ENCODE measurements around the gene PM20D1. TPM values are rescaled to one million over a fixed set of nuclear protein-coding genes. Genes with fewer than 3 reads are reported as not detected.
"Not testable (repeated sequence)": the region's sequence is repeated elsewhere in the genome, so short reads cannot be mapped to it uniquely, and the experiment has no call there.

Gene PM20D1
- total and polyA plus RNA-seq, 7 experiments from 2014 or later: 0.92 to 2.7 (median 1.9) TPM

GRCh38 chr1:205889706-205890105, 39.8 kb upstream of the PM20D1 start:
- ATAC-seq; CTCF ChIA-PET; H3K9me3 ChIP-seq (ENCODE audit: control insufficient read depth in 2 of 3, low read length in 3 of 3); POLR2A ChIA-PET; H3K27me3 ChIP-seq (ENCODE audit: control insufficient read depth in 2 of 2, insufficient read depth in 2 of 2, low read length in 2 of 2); DNase-seq; H3K4me3 ChIP-seq (ENCODE audit: low read length); H3K36me3 ChIP-seq (ENCODE audit: control insufficient read depth in 2 of 3, insufficient read depth in 3 of 3, low read length in 3 of 3); H3K27ac ChIP-seq (ENCODE audit: low read depth, low read length); intact Hi-C loops (cut with micrococcal nuclease); H3K4me1 ChIP-seq (ENCODE audit: control insufficient read depth in 2 of 2, insufficient read depth in 2 of 2, low read length in 2 of 2); H3K27ac Mint-ChIP-seq; H3K4me3 Mint-ChIP-seq: not testable (repeated sequence)
- Mint-ChIP-seq H3K9me3 (peaks cover 3 to 23% (median 9%) of the 10 kb centered on the region in 11 donors), H3K4me1 (peaks cover 0 to 11% (median 6%) of the 10 kb centered on the region in 7 donors), H3K36me3 (peaks cover 6 to 28% (median 16%) of the 10 kb centered on the region in 5 donors), H3K27me3 (peaks cover 0 to 31% (median 0%) of the 10 kb centered on the region in 5 donors)

GRCh38 chr1:205889006-205889405, 39.1 kb upstream of the PM20D1 start:
- peaks cover 3 to 18% (median 9%) of the 10 kb centered on the region in 11 donors for H3K9me3 Mint-ChIP-seq
- H3K27me3 ChIP-seq (ENCODE audit: control insufficient read depth in 2 of 2, insufficient read depth in 2 of 2, low read length in 2 of 2); intact Hi-C loops (cut with micrococcal nuclease); ATAC-seq; CTCF ChIA-PET; POLR2A ChIA-PET; H3K4me1 ChIP-seq (ENCODE audit: control insufficient read depth in 2 of 2, insufficient read depth in 2 of 2, low read length in 2 of 2); H3K4me3 ChIP-seq (ENCODE audit: low read length); H3K9me3 ChIP-seq (ENCODE audit: control insufficient read depth in 2 of 3, low read length in 3 of 3); H3K27ac ChIP-seq (ENCODE audit: low read depth, low read length); H3K36me3 ChIP-seq (ENCODE audit: control insufficient read depth in 2 of 3, insufficient read depth in 3 of 3, low read length in 3 of 3): not testable (repeated sequence)
- peaks cover 0 to 25% (median 0%) of the 10 kb centered on the region in 5 donors for H3K27me3 Mint-ChIP-seq
- peak overlapping the region in 1 of 9 donors; percentile 1 for H3K27ac Mint-ChIP-seq
- DNase-seq: peak in 3 of 9 donors; percentile 0 to 10 (median 2)
- H3K36me3 Mint-ChIP-seq: peaks cover 6 to 21% (median 9%) of the 10 kb centered on the region in 5 donors
- peaks cover 0 to 11% (median 6%) of the 10 kb centered on the region in 7 donors for H3K4me1 Mint-ChIP-seq
- peak overlapping the region in 2 of 10 donors; percentile 11 to 33 for H3K4me3 Mint-ChIP-seq

- no peaks in the 10 kb centered on the region for H3K27me3 ChIP-seq (ENCODE audit: control insufficient read depth in 2 of 2, insufficient read depth in 2 of 2, low read length in 2 of 2)
- no peaks in the 10 kb centered on the region for H3K36me3 ChIP-seq (ENCODE audit: control insufficient read depth in 2 of 3, insufficient read depth in 3 of 3, low read length in 3 of 3)
- ATAC-seq: no peak
- peaks cover 0 to 34% (median 15%) of the 10 kb centered on the region in 11 donors for H3K9me3 Mint-ChIP-seq
- ChIA-PET POLR2A (interaction anchor here (0.6 kb wide), 1 partner anchor 327 kb away, joined by 4 read pairs; no protein-coding TSS in a partner anchor), CTCF (no interaction called here)
- H3K27ac Mint-ChIP-seq: no peak overlapping the region
- intact Hi-C loops (cut with micrococcal nuclease): no loop called here
- H3K4me3 ChIP-seq (ENCODE audit: low read length): no peak overlapping the region
- H3K9me3 ChIP-seq (ENCODE audit: control insufficient read depth in 2 of 3, low read length in 3 of 3): peaks cover 0 to 10% (median 0%) of the 10 kb centered on the region in 3 experiments
- peaks cover 0 to 5% (median 2%) of the 10 kb centered on the region in 7 donors for H3K4me1 Mint-ChIP-seq
- H3K27ac ChIP-seq (ENCODE audit: low read depth, low read length): no peak overlapping the region
- peaks cover 0 to 26% (median 12%) of the 10 kb centered on the region in 5 donors for H3K36me3 Mint-ChIP-seq
- no peaks in the 10 kb centered on the region for H3K4me1 ChIP-seq (ENCODE audit: control insufficient read depth in 2 of 2, insufficient read depth in 2 of 2, low read length in 2 of 2)
- peaks cover 0 to 35% (median 7%) of the 10 kb centered on the region in 5 donors for H3K27me3 Mint-ChIP-seq
- H3K4me3 Mint-ChIP-seq: no peak overlapping the region
- no peak for DNase-seq
Measured at GRCh38 chr1:205883792-205884191, 33.9 kb upstream of the PM20D1 start.

- H3K4me1 ChIP-seq (ENCODE audit: control insufficient read depth in 2 of 2, insufficient read depth in 2 of 2, low read length in 2 of 2): no peaks in the 10 kb centered on the region
- intact Hi-C loops (cut with micrococcal nuclease): no loop called here
- ChIA-PET CTCF (no interaction called here), POLR2A (no interaction called here)
- ATAC-seq: no peak
- peaks cover 4 to 50% (median 25%) of the 10 kb centered on the region in 11 donors for H3K9me3 Mint-ChIP-seq
- peaks cover 5 to 56% (median 7%) of the 10 kb centered on the region in 5 donors for H3K27me3 Mint-ChIP-seq
- peaks cover 0 to 10% (median 0%) of the 10 kb centered on the region in 3 experiments for H3K9me3 ChIP-seq (ENCODE audit: control insufficient read depth in 2 of 3, low read length in 3 of 3)
- no peak overlapping the region for H3K4me3 ChIP-seq (ENCODE audit: low read length)
- no peak overlapping the region for H3K27ac Mint-ChIP-seq
- no peaks in the 10 kb centered on the region for H3K36me3 ChIP-seq (ENCODE audit: control insufficient read depth in 2 of 3, insufficient read depth in 3 of 3, low read length in 3 of 3)
- no peak overlapping the region for H3K27ac ChIP-seq (ENCODE audit: low read depth, low read length)
- H3K4me3 Mint-ChIP-seq: no peak overlapping the region
- no peaks in the 10 kb centered on the region for H3K27me3 ChIP-seq (ENCODE audit: control insufficient read depth in 2 of 2, insufficient read depth in 2 of 2, low read length in 2 of 2)
- H3K4me1 Mint-ChIP-seq: no peaks in the 10 kb centered on the region
- peaks cover 0 to 35% (median 16%) of the 10 kb centered on the region in 5 donors for H3K36me3 Mint-ChIP-seq
- DNase-seq: no peak
Measured at GRCh38 chr1:205880923-205881322, 31.0 kb upstream of the PM20D1 start.

- H3K4me3 ChIP-seq (ENCODE audit: low read length): no peak overlapping the region
- Mint-ChIP-seq H3K27me3 (peaks cover 5 to 58% (median 7%) of the 10 kb centered on the region in 5 donors), H3K27ac (no peak overlapping the region), H3K4me3 (no peak overlapping the region), H3K9me3 (peaks cover 4 to 50% (median 25%) of the 10 kb centered on the region in 11 donors), H3K36me3 (peaks cover 0 to 35% (median 16%) of the 10 kb centered on the region in 5 donors), H3K4me1 (no peaks in the 10 kb centered on the region)
- POLR2A ChIA-PET: no interaction called here
- DNase-seq: no peak
- H3K9me3 ChIP-seq (ENCODE audit: control insufficient read depth in 2 of 3, low read length in 3 of 3): peaks cover 0 to 10% (median 0%) of the 10 kb centered on the region in 3 experiments
- no peaks in the 10 kb centered on the region for H3K27me3 ChIP-seq (ENCODE audit: control insufficient read depth in 2 of 2, insufficient read depth in 2 of 2, low read length in 2 of 2)
- CTCF ChIA-PET: no interaction called here
- ATAC-seq: no peak
- no peak overlapping the region for H3K27ac ChIP-seq (ENCODE audit: low read depth, low read length)
- no peaks in the 10 kb centered on the region for H3K4me1 ChIP-seq (ENCODE audit: control insufficient read depth in 2 of 2, insufficient read depth in 2 of 2, low read length in 2 of 2)
- H3K36me3 ChIP-seq (ENCODE audit: control insufficient read depth in 2 of 3, insufficient read depth in 3 of 3, low read length in 3 of 3): no peaks in the 10 kb centered on the region
- intact Hi-C loops (cut with micrococcal nuclease): no loop called here
Measured at GRCh38 chr1:205879974-205880373, 30.0 kb upstream of the PM20D1 start.

GRCh38 chr1:205878026-205878425, 28.1 kb upstream of the PM20D1 start:
- peaks cover 4 to 50% (median 25%) of the 10 kb centered on the region in 11 donors for H3K9me3 Mint-ChIP-seq
- ATAC-seq: no peak
- ChIA-PET POLR2A (no interaction called here), CTCF (no interaction called here)
- no peak for DNase-seq
- intact Hi-C loops (cut with micrococcal nuclease): no loop called here
- Histone ChIP-seq H3K27ac (ENCODE audit: low read depth, low read length) (no peak overlapping the region), H3K4me3 (ENCODE audit: low read length) (no peak overlapping the region), H3K9me3 (ENCODE audit: control insufficient read depth in 2 of 3, low read length in 3 of 3) (peaks cover 0 to 12% (median 0%) of the 10 kb centered on the region in 3 experiments), H3K36me3 (ENCODE audit: control insufficient read depth in 2 of 3, insufficient read depth in 3 of 3, low read length in 3 of 3) (no peaks in the 10 kb centered on the region), H3K4me1 (ENCODE audit: control insufficient read depth in 2 of 2, insufficient read depth in 2 of 2, low read length in 2 of 2) (no peaks in the 10 kb centered on the region), H3K27me3 (ENCODE audit: control insufficient read depth in 2 of 2, insufficient read depth in 2 of 2, low read length in 2 of 2) (no peaks in the 10 kb centered on the region)
- no peaks in the 10 kb centered on the region for H3K4me1 Mint-ChIP-seq
- H3K36me3 Mint-ChIP-seq: peaks cover 0 to 35% (median 16%) of the 10 kb centered on the region in 5 donors
- no peak overlapping the region for H3K27ac Mint-ChIP-seq
- H3K4me3 Mint-ChIP-seq: no peak overlapping the region
- H3K27me3 Mint-ChIP-seq: peaks cover 5 to 55% (median 7%) of the 10 kb centered on the region in 5 donors

GRCh38 chr1:205873148-205873547, 23.2 kb upstream of the PM20D1 start:
- H3K4me3 Mint-ChIP-seq; H3K27ac Mint-ChIP-seq; POLR2A ChIA-PET; DNase-seq; ATAC-seq; H3K4me1 Mint-ChIP-seq; H3K4me3 ChIP-seq (ENCODE audit: low read length); H3K36me3 Mint-ChIP-seq; H3K27ac ChIP-seq (ENCODE audit: low read depth, low read length); H3K36me3 ChIP-seq (ENCODE audit: control insufficient read depth in 2 of 3, insufficient read depth in 3 of 3, low read length in 3 of 3); intact Hi-C loops (cut with micrococcal nuclease); H3K27me3 ChIP-seq (ENCODE audit: control insufficient read depth in 2 of 2, insufficient read depth in 2 of 2, low read length in 2 of 2); H3K4me1 ChIP-seq (ENCODE audit: control insufficient read depth in 2 of 2, insufficient read depth in 2 of 2, low read length in 2 of 2); CTCF ChIA-PET; H3K9me3 ChIP-seq (ENCODE audit: control insufficient read depth in 2 of 3, low read length in 3 of 3): not testable (repeated sequence)
- H3K9me3 Mint-ChIP-seq: peaks cover 0 to 12% (median 4%) of the 10 kb centered on the region in 11 donors
- peaks cover 0 to 19% (median 4%) of the 10 kb centered on the region in 5 donors for H3K27me3 Mint-ChIP-seq
